ENCODE measurements around the gene NELL2.

GRCh38 chr12:44835641-44836379 is 40.3 kb downstream of the NELL2 start:
- TF ChIP-seq CTCF (conservative IDR thresholded peaks at IDR 0.05) (no peak), ZFX (IDR thresholded peaks at IDR 0.05) (no peak)
